ENCODE data around the gene SHISA7. TPM values are rescaled to one million over a fixed set of nuclear protein-coding genes. Genes with fewer than 3 reads are reported as not detected.

SHISA7 gene
- total RNA-seq, 2 donors from 2014 or later, result not detected

- no peak for TF ChIP-seq CTCF (IDR thresholded peaks at IDR 0.05)
- Histone ChIP-seq H3K4me1 (peaks cover 0 to 15% of the 10 kb centered on the region in 2 donors), H3K27ac (no peak overlapping the region), H3K27me3 (peaks cover 9 to 41% of the 10 kb centered on the region in 2 donors), H3K4me3 (no peak overlapping the region), H3K36me3 (no peaks in the 10 kb centered on the region), H3K9me3 (no peaks in the 10 kb centered on the region)
- DNase-seq (ENCODE audit: low spot score), result no peak
Measured at GRCh38 chr19:55436847-55437246, 6.3 kb downstream of the SHISA7 start.

GRCh38 chr19:55435020-55435419, 8.1 kb downstream of the SHISA7 start:
- Histone ChIP-seq H3K9me3 (no peaks in the 10 kb centered on the region), H3K27ac (no peak overlapping the region), H3K27me3 (peaks cover 0 to 23% of the 10 kb centered on the region in 2 donors), H3K4me1 (no peaks in the 10 kb centered on the region), H3K4me3 (no peak overlapping the region), H3K36me3 (no peaks in the 10 kb centered on the region)
- DNase-seq (ENCODE audit: low spot score), result no peak
- no peak for TF ChIP-seq CTCF (IDR thresholded peaks at IDR 0.05)

- H3K4me1 ChIP-seq, result no peaks in the 10 kb centered on the region
- H3K4me3 ChIP-seq, result no peak overlapping the region
- H3K9me3 ChIP-seq, result no peaks in the 10 kb centered on the region
- no peak for TF ChIP-seq CTCF (IDR thresholded peaks at IDR 0.05)
- DNase-seq (ENCODE audit: low spot score), result no peak
- no peaks in the 10 kb centered on the region for H3K36me3 ChIP-seq
- peaks cover 0 to 23% of the 10 kb centered on the region in 2 donors for H3K27me3 ChIP-seq
- no peak overlapping the region for H3K27ac ChIP-seq
Measured at GRCh38 chr19:55434356-55434919, 8.7 kb downstream of the SHISA7 start.

GRCh38 chr19:55433292-55433691, 9.8 kb downstream of the SHISA7 start:
- no peak overlapping the region for H3K27ac ChIP-seq
- no peak for DNase-seq (ENCODE audit: low spot score)
- no peak overlapping the region for H3K4me3 ChIP-seq
- H3K36me3 ChIP-seq, result no peaks in the 10 kb centered on the region
- TF ChIP-seq CTCF (IDR thresholded peaks at IDR 0.05), result no peak
- H3K4me1 ChIP-seq, result no peaks in the 10 kb centered on the region
- no peaks in the 10 kb centered on the region for H3K9me3 ChIP-seq
- peaks cover 0 to 16% of the 10 kb centered on the region in 2 donors for H3K27me3 ChIP-seq

- no peaks in the 10 kb centered on the region for H3K36me3 ChIP-seq
- H3K4me3 ChIP-seq, result no peak overlapping the region
- no peaks in the 10 kb centered on the region for H3K4me1 ChIP-seq
- no peak for TF ChIP-seq CTCF (IDR thresholded peaks at IDR 0.05)
- H3K27ac ChIP-seq, result no peak overlapping the region
- peaks cover 0 to 16% of the 10 kb centered on the region in 2 donors for H3K27me3 ChIP-seq
- H3K9me3 ChIP-seq, result no peaks in the 10 kb centered on the region
- no peak for DNase-seq (ENCODE audit: low spot score)
Measured at GRCh38 chr19:55432241-55432959, 10.7 kb downstream of the SHISA7 start.

Measured in right atrium auricular region (tissue), 2 donors.